Stimulated activated CD8-positive, alpha-beta memory T cell treated with anti-CD3 and anti-CD28 coated beads, Interleukin-4, amount 100 ng/mL, for 24 hours (primary cell): Measurements from ENCODE around the gene SHC2.
"Not testable (repeated sequence)": the region's sequence is repeated elsewhere in the genome, so short reads cannot be mapped to it uniquely, and the experiment has no call there.

Source experiments
- DNase-seq: peaks from one replicate; pipeline ENCODE4 v3.0.0-alpha.2; 2020; ENCODE audit warnings: low read depth

SHC2 gene

GRCh38 chr19:491146-491741 is 30.4 kb upstream of the SHC2 start:
- DNase-seq: no peak

GRCh38 chr19:489418-490196 is 28.8 kb upstream of the SHC2 start:
- DNase-seq: no peak

DNA sequence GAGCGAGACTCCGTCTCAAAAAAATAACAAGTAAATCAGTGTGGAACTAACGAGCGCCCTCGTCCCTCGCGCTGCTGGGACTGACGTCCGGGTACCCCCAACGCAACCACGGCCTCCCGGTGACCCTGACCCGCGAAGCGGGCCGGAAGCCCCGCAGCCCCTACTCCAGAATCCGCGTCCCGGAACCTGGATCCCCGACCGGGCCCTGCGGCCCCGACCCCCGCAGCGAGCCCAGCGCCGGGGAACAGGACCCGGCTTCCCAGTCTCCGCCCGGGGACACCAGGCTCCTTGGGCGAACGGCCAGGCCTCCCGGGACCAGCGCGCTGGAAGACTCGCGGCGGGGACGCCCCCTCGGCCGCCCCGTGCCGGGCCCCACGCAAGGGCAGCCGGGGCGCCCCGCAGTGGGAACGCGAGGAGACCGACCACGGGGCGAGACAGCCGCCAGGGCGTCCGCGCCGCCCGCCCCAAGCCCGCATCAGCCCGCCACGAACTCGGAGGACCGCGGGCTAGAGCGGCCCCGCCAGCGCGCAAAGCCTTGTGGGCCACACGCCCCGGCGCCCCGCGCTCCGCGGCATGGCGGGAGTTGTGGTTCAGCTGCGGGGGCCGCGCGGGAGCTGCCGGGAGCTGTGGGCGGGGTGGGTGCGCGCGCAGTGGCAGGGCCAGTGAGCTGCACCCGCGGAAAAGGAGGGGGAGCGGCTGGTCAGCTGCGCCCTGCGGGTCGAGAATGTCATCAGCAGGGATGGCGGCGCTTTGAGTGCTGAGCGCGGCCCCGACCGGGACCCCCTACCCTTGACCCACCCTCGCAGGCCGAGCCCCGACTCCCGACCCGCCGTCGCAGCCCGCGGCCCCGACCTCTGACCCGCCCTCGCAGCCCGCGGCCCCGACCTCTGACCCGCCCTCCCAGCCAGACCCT is 27.9 kb upstream of the SHC2 start:
- peak; percentile 91 for DNase-seq

GRCh38 chr19:485583-486236 is 24.9 kb upstream of the SHC2 start:
- no peak for DNase-seq

- no peak for DNase-seq
Observed at GRCh38 chr19:485077-485476, 24.2 kb upstream of the SHC2 start.

- DNase-seq: no peak
Observed at GRCh38 chr19:484494-484893, 23.7 kb upstream of the SHC2 start.

DNA sequence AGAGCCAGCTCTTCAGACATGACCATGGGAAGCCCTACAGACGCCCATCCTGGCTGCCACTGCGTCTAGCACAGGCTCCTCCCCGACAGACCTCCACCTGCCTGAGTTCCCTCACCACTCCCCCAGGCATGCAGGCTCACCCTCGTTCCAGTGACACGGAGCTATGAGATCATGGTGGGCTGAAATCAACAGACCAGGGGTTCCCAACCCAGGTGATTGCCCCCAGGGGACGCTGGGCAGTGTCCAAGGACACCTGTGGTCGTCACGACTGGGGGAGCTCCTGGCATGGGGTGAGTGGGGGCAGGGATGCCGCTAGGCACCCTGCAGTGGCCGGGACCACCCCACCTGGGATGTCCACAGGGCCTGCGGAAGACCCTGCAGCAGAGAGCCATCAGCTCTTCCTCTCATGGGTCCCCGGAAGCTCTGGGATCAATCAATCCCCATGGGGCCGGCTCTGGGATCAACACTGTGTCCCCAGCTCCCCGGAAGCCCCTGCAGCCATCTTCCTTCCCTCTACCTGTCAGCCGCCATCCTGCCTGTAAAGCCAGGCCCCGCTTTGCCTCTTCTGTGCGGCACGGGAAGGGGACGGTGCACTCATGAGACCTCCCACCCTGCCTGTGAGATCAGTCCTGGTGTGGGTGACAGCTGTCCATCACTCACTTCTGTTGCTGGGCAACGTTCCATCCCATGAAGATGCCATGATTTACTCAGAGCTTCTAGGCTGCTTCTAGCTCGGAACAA is 22.7 kb upstream of the SHC2 start:
- no peak for DNase-seq

- no peak for DNase-seq
Observed at GRCh38 chr19:482186-483041, 21.6 kb upstream of the SHC2 start.

DNA sequence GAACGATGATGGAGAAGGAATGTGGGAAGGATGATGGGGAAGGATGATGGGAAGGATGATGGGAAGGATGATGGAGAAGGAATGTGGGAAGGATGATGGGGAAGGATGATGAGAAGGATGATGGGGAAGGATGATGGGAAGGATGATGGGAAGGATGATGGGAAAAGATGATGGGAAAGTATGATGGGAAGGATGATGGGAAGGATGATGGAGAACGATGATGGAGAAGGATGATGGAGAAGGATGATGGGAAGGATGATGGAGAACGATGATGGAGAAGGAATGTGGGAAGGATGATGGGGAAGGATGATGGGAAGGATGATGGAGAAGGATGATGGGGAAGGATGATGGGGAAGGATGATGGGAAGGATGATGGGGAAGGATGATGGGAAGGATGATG is 20.3 kb upstream of the SHC2 start:
- DNase-seq: not testable (repeated sequence)

- no peak for DNase-seq
Observed at GRCh38 chr19:480016-480855, 19.4 kb upstream of the SHC2 start.

GRCh38 chr19:478976-479375 is 18.1 kb upstream of the SHC2 start:
- DNase-seq: no peak

DNA sequence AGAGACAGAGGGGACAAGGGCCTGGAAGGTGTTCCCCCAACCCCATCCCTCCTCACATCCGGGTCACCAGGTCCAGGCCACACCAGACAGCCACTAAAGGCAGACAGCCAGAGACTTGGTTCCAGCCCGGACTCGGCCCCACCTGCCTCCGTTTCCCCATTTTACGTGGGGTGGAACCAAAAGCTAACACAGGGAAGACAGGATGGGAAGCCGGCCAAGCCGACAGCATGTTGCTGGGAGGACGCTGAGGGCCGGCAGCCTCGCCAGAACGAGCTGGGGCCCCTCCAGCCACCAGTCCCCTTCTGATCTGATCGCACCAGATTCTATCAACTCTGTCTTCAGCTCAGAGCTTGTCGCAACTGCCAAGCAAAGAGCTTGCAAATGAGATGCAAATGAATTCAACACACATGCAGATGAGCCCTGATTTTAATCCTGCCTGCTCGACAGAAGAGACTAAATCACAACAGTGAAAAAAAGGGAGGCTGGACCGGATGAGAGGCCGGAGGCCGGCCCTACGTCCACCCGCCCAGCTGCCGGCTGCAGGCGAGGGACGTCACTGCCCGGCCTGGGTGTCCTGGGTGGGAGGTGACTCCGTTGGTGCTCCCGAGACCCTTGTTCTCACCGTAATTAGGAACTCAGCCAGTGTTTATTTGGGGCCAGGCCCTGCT is 17.5 kb upstream of the SHC2 start:
- no peak for DNase-seq

DNA sequence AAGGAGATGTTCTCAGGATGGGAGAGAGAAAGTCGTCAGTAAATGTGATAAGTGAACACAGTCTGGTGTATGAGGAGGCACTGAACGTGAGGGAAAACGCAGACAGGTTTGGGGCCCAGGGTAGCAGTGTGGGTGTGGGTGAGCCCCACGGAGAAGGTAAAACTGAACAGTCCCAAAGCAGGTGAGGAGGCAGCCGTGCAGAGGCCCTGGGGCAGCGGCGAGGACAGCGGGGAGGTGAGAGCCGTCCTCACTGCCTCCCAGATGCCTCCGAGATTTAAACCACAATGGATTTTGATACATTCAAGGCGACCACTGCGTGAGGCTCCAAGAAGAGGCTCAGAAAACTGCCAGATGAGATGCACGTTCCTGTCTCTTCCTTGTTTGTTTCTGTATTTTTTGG is 14.5 kb upstream of the SHC2 start:
- no peak for DNase-seq

GRCh38 chr19:474126-475078 is 13.6 kb upstream of the SHC2 start:
- DNase-seq: no peak

GRCh38 chr19:472005-472858 is 11.4 kb upstream of the SHC2 start:
- no peak for DNase-seq

GRCh38 chr19:470701-471100 is 9.9 kb upstream of the SHC2 start:
- DNase-seq: no peak

- no peak for DNase-seq
Observed at GRCh38 chr19:469833-470232, 9.0 kb upstream of the SHC2 start.
